Stimulated activated naive CD8-positive, alpha-beta T cell treated with anti-CD3 and anti-CD28 coated beads, Interleukin-15, amount 100 ng/mL, for 72 hours (primary cell): ENCODE data around the gene AKR1E2.
A peak's percentile ranks its signal among the peaks of the same experiment; 100 is the strongest.

ENCODE experiments used
- ATAC-seq: fragments of 150-1000 bp; cut with Tn5 transposase; 2 replicates; pipeline ENCODE4 v1.10.0; 2021; ENCODE audit warnings: mild to moderate bottlenecking, moderate library complexity
- DNase-seq, 2 donors: peaks; one replicate each; pipeline ENCODE4 v3.0.0; 2021 to 2022
- H3K27ac Mint-ChIP-seq, 2 donors: one replicate each; pipeline ENCODE4 v1.8.0; 2022; ENCODE audit warnings: mild to moderate bottlenecking in 2 of 2, mixed read lengths in 2 of 2, moderate library complexity in 2 of 2
- H3K27me3 Mint-ChIP-seq: one replicate; pipeline ENCODE4 v1.8.0; 2022; ENCODE audit warnings: mixed read lengths
- H3K4me1 Mint-ChIP-seq: one replicate; pipeline ENCODE4 v1.8.0; 2022; ENCODE audit warnings: mild to moderate bottlenecking, mixed read lengths
- H3K4me3 Mint-ChIP-seq, 2 donors: one replicate each; pipeline ENCODE4 v1.8.0; 2022; ENCODE audit warnings: mild to moderate bottlenecking in 2 of 2, mixed read lengths in 2 of 2, moderate library complexity in 1 of 2
- H3K9me3 Mint-ChIP-seq, 2 donors: one replicate each; pipeline ENCODE4 v1.8.0; 2022; ENCODE audit warnings: mixed read lengths in 2 of 2

AKR1E2 gene

GRCh38 chr10:4828005-4828404 lies 2.0 kb downstream of the AKR1E2 start:
- H3K4me3 Mint-ChIP-seq = no peak overlapping the region
- ATAC-seq = no peak
- no peak overlapping the region for H3K27ac Mint-ChIP-seq
- H3K4me1 Mint-ChIP-seq = peaks cover 20% of the 10 kb centered on the region
- H3K27me3 Mint-ChIP-seq = peaks cover 71% of the 10 kb centered on the region
- no peak for DNase-seq
- H3K9me3 Mint-ChIP-seq = no peaks in the 10 kb centered on the region

- no peak overlapping the region for H3K4me3 Mint-ChIP-seq
- H3K9me3 Mint-ChIP-seq = no peaks in the 10 kb centered on the region
- no peak for DNase-seq
- no peak for ATAC-seq
- peaks cover 59% of the 10 kb centered on the region for H3K27me3 Mint-ChIP-seq
- no peak overlapping the region for H3K27ac Mint-ChIP-seq
- H3K4me1 Mint-ChIP-seq = peaks cover 26% of the 10 kb centered on the region
Measured at GRCh38 chr10:4830551-4830950, 4.5 kb downstream of the AKR1E2 start.

- Mint-ChIP-seq H3K27ac (no peak overlapping the region), H3K4me3 (no peak overlapping the region), H3K4me1 (peaks cover 26% of the 10 kb centered on the region), H3K27me3 (peaks cover 54% of the 10 kb centered on the region), H3K9me3 (no peaks in the 10 kb centered on the region)
- ATAC-seq = no peak
- DNase-seq = no peak
Measured at GRCh38 chr10:4831091-4831490, 5.1 kb downstream of the AKR1E2 start.

DNA sequence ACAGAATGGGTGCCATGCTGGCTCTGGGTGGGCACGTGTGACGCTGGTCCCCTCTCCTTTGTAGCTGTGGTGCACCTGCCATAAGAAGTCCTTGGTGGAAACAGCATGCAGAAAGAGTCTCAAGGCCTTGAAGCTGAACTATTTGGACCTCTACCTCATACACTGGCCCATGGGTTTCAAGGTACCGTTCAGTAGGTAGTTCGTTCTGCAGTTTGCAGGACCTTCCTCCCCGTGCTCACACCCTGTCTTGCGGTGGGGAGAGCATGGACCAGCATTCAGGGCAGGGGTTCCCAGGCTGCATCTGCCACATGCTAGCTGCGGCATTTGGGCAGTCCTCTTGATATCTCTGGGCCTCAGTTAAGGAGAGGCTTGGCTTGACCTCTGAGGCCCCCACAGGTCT lies 7.3 kb downstream of the AKR1E2 start:
- ATAC-seq = no peak
- peaks cover 14% of the 10 kb centered on the region for H3K4me1 Mint-ChIP-seq
- H3K9me3 Mint-ChIP-seq = no peaks in the 10 kb centered on the region
- peaks cover 32% of the 10 kb centered on the region for H3K27me3 Mint-ChIP-seq
- H3K4me3 Mint-ChIP-seq = no peak overlapping the region
- no peak overlapping the region for H3K27ac Mint-ChIP-seq
- DNase-seq = no peak

- Mint-ChIP-seq H3K27me3 (peaks cover 24% of the 10 kb centered on the region), H3K4me3 (no peak overlapping the region), H3K9me3 (no peaks in the 10 kb centered on the region), H3K27ac (no peak overlapping the region), H3K4me1 (peaks cover 14% of the 10 kb centered on the region)
- DNase-seq (no peak), ATAC-seq (no peak)
Measured at GRCh38 chr10:4834898-4835405, 8.9 kb downstream of the AKR1E2 start.

GRCh38 chr10:4835494-4835918 lies 9.5 kb downstream of the AKR1E2 start:
- Mint-ChIP-seq H3K27ac (peak overlapping the region in 1 of 2 donors; percentile 27), H3K4me1 (peaks cover 14% of the 10 kb centered on the region), H3K27me3 (peaks cover 18% of the 10 kb centered on the region), H3K4me3 (no peak overlapping the region), H3K9me3 (no peaks in the 10 kb centered on the region)
- DNase-seq (no peak), ATAC-seq (peak; percentile 63)

DNA sequence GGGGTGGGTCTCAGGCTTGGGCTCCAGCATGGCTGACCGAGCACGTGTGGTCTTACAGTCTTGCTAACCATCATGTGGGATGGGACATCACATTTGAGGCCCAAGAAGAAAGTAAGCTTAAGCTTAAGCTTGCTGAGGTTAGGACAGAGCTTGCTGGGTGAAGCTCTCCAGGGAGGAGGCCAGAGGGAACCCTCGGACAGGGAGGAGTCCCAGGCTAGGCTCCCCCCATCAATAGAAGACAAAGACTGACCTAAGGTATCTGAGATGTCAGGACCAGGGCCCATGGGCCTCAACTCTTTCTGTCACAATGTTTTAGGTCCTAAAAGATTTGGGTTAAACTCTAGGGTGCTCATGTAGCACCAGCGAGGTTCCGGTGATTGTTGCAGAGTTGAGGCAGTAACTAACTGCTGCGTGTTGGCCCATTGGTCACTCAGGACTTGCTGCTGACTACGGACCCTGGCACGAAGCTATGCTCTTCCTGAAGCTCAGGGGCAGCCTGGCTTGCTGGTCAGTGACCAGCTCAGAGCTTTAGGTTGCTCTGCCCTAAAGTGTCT lies 10.5 kb downstream of the AKR1E2 start:
- no peak for ATAC-seq
- H3K27me3 Mint-ChIP-seq = peaks cover 8% of the 10 kb centered on the region
- DNase-seq = no peak
- no peak overlapping the region for H3K4me3 Mint-ChIP-seq
- H3K9me3 Mint-ChIP-seq = no peaks in the 10 kb centered on the region
- peaks cover 14% of the 10 kb centered on the region for H3K4me1 Mint-ChIP-seq
- H3K27ac Mint-ChIP-seq = peak overlapping the region in 1 of 2 donors; percentile 53

DNA sequence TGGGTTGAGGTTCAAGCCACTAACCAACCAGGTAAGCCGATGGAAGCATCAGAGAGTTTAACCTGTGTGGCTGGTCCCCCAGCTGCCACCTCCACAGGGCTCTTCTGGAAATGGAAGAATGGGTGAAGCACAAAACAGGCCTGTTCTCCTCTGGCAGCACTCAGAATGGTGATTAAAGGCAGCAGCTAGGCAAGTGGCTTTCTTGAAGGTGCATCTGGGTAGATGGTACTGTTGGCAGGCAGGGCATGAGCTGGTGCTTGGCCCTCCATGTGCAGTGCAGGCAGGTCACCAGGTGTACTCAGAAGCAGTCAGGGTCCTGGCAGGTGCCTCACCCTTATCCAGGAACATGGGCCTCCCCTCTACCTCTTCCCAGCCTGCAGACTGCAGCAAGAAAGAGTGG lies 11.5 kb downstream of the AKR1E2 start:
- no peaks in the 10 kb centered on the region for H3K9me3 Mint-ChIP-seq
- H3K27ac Mint-ChIP-seq = no peak overlapping the region
- no peak for ATAC-seq
- H3K4me3 Mint-ChIP-seq = no peak overlapping the region
- peaks cover 14% of the 10 kb centered on the region for H3K4me1 Mint-ChIP-seq
- no peak for DNase-seq
- no peaks in the 10 kb centered on the region for H3K27me3 Mint-ChIP-seq

GRCh38 chr10:4838743-4839142 lies 12.7 kb downstream of the AKR1E2 start:
- no peak overlapping the region for H3K4me3 Mint-ChIP-seq
- no peaks in the 10 kb centered on the region for H3K9me3 Mint-ChIP-seq
- DNase-seq (no peak), ATAC-seq (no peak)
- peaks cover 14% of the 10 kb centered on the region for H3K4me1 Mint-ChIP-seq
- H3K27me3 Mint-ChIP-seq = no peaks in the 10 kb centered on the region
- H3K27ac Mint-ChIP-seq = no peak overlapping the region

DNA sequence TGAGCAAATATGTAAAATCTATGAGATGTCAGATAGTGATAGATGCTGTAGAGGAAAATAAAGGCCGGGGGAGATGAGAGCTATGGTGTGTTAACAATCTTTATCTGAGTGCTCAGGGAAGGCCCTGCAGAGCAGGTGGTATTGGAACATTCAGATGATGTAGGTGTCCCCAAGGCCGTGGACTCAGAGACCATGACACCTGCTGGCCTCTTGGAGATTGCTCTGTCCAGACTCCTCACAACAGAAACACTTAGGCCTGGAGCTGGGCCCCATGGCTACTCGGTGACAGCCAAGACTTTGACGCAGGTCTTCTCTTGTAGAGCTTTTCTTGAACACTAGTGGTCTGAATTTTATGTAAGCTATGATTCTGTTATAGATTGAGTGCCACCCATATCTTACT lies 13.3 kb downstream of the AKR1E2 start:
- Mint-ChIP-seq H3K4me3 (no peak overlapping the region), H3K27ac (peak overlapping the region in 1 of 2 donors; percentile 21), H3K27me3 (no peaks in the 10 kb centered on the region), H3K4me1 (peaks cover 14% of the 10 kb centered on the region), H3K9me3 (no peaks in the 10 kb centered on the region)
- no peak for ATAC-seq
- DNase-seq = no peak

GRCh38 chr10:4840151-4840550 lies 14.1 kb downstream of the AKR1E2 start:
- H3K27ac Mint-ChIP-seq = no peak overlapping the region
- DNase-seq (no peak), ATAC-seq (no peak)
- no peaks in the 10 kb centered on the region for H3K9me3 Mint-ChIP-seq
- peaks cover 12% of the 10 kb centered on the region for H3K4me1 Mint-ChIP-seq
- no peaks in the 10 kb centered on the region for H3K27me3 Mint-ChIP-seq
- no peak overlapping the region for H3K4me3 Mint-ChIP-seq

DNA sequence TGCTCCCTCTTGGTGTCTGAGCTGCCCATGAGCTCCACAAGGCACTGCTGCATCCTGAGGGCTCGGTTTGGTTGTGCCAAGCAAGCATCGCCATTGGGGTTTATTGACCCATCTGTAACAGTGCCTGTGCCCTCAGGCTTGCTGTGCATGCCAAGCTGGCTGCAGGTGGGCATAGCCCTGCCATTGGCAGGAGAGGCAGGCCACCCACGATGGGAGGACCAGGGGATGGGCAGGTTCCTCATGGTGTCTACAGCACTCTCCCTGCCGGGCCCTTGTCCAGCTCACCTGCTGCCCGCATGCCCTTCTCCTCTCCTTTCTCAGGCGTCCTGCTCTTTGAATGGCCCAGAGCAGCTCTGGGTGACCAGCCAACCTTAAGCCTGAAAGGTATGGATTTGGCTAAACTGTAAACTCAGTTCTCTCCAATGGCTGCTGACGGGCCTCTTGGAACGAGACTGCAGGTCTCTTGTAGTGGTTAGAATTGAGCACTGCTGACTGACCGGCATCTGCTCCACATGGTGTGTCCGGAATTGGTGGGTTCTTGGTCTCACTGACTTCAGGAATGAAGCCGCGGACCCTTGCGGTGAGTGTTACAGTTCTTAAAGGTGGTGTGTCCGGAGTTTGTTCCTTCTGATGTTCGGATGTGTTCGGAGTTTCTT lies 17.6 kb downstream of the AKR1E2 start:
- no peaks in the 10 kb centered on the region for H3K27me3 Mint-ChIP-seq
- ATAC-seq = no peak
- H3K9me3 Mint-ChIP-seq = no peaks in the 10 kb centered on the region

DNA sequence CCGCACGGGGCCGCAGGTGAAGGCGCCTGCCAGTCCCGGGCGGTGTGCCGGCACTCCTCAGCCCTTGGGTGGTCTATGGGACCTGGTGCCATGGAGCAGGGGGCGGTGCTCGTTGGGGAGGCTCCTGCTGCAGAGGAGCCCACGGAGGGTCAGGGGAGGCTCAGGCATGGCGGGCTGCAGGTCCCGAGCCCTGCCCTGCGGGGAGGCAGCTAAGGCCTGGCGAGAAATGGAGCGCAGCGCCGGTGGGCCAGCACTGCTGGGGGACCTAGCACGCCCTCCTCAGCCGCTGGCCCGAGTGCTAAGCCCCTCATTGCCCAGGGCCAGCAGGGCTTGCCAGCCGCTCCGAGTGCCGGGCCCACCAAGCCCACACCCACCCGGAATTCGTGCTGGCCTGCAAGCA lies 18.9 kb downstream of the AKR1E2 start:
- H3K4me1 Mint-ChIP-seq = peaks cover 6% of the 10 kb centered on the region
- H3K27ac Mint-ChIP-seq = no peak overlapping the region
- DNase-seq (no peak), ATAC-seq (no peak)
- no peaks in the 10 kb centered on the region for H3K9me3 Mint-ChIP-seq
- no peaks in the 10 kb centered on the region for H3K27me3 Mint-ChIP-seq
- no peak overlapping the region for H3K4me3 Mint-ChIP-seq

More for the DNA sequence above, 17.6 kb downstream of the AKR1E2 start:
- H3K27ac Mint-ChIP-seq = no peak overlapping the region
- no peak for DNase-seq
- no peaks in the 10 kb centered on the region for H3K4me1 Mint-ChIP-seq
- H3K4me3 Mint-ChIP-seq = no peak overlapping the region

DNA sequence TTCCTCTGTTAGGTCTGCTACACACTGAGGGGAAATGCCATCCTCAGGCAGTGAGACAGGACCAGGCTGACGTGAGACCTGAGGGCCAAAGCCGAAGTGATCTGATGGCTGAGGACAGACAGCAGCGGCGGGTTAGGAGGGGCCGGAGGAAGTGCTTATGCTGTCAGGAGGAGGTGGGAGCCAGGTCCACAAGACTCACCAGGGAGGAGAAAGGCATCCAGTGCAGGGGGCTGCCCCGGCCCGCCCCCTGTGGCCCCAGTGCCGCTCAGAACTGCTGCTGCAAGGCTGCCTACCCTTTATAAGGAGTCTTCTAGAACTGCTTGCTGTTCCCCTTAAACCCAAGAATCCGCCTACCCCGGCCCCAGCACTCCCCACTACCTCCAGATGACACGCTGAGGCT lies 19.8 kb downstream of the AKR1E2 start:
- DNase-seq = no peak
- no peak for ATAC-seq
- Mint-ChIP-seq H3K9me3 (no peaks in the 10 kb centered on the region), H3K27ac (no peak overlapping the region), H3K27me3 (no peaks in the 10 kb centered on the region), H3K4me3 (no peak overlapping the region), H3K4me1 (peaks cover 6% of the 10 kb centered on the region)

- no peak for DNase-seq
- Mint-ChIP-seq H3K4me1 (peaks cover 6% of the 10 kb centered on the region), H3K4me3 (no peak overlapping the region), H3K27ac (no peak overlapping the region), H3K9me3 (no peaks in the 10 kb centered on the region), H3K27me3 (no peaks in the 10 kb centered on the region)
- no peak for ATAC-seq
Measured at GRCh38 chr10:4846775-4847174, 20.8 kb downstream of the AKR1E2 start.

DNA sequence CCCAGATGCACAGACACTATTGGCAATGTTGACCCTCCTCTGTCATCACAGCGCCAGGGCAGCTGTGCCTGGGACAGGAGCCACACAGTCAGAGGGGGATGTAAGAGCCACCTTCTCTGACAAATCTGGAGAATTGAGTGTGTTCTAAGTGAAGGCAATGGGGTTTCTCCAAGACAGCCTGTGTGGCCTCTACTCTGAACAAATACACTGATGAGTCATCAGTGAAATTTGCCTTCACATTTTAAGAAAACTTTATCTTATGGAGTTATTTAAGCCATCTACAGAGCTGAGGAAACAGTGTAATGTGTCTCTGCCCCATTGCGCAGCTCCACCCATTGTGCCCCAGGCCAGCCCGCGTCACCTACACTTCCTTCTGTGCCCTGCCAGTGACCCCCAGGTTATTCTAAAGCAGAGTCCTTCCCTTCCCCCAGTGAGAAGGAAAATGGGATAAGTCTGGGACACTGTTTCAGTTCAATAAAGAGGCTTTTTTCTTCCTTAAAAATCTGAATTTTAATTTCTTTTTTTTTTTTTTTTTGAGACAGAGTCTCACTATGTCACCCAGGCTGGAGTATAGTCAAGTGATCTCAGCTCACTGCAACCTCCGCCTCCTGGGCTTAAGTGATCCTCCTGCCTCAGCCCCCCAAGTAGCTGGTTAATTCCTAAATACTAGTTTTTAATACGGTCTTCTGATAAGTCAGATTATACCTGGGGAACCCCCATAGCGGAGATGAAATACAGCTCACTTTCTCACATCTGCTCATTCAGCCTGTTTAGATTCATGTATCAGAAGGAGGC lies 21.8 kb downstream of the AKR1E2 start:
- H3K4me1 Mint-ChIP-seq = peaks cover 6% of the 10 kb centered on the region
- H3K27me3 Mint-ChIP-seq = no peaks in the 10 kb centered on the region
- no peaks in the 10 kb centered on the region for H3K9me3 Mint-ChIP-seq
- ATAC-seq (no peak), DNase-seq (no peak)
- H3K27ac Mint-ChIP-seq = no peak overlapping the region
- H3K4me3 Mint-ChIP-seq = no peak overlapping the region
